Skeletal muscle tissue (tissue), 5 donors: ENCODE data around the gene DRD5. TPM values are rescaled to one million over a fixed set of nuclear protein-coding genes. Genes with fewer than 3 reads are reported as not detected.

Experiments used
- H3K27ac ChIP-seq: one replicate; pipeline ENCODE4 v1.7.0; 2013; ENCODE audit warnings: mild to moderate bottlenecking, low read depth, low read length, inconsistent platforms
- H3K27me3 ChIP-seq, 3 donors: one replicate each; pipeline ENCODE4 v1.7.0; 2013; ENCODE audit warnings: low read length in 3 of 3; ENCODE audit not compliant: control insufficient read depth in 3 of 3, insufficient read depth in 3 of 3
- H3K36me3 ChIP-seq, 3 donors: one replicate each; pipeline ENCODE4 v1.7.0; 2013; ENCODE audit warnings: low read length in 3 of 3; ENCODE audit not compliant: control insufficient read depth in 3 of 3, insufficient read depth in 3 of 3
- H3K4me1 ChIP-seq, 3 donors: one replicate each; pipeline ENCODE4 v1.7.0; 2013; ENCODE audit warnings: low read length in 3 of 3, mild to moderate bottlenecking in 3 of 3; ENCODE audit not compliant: control insufficient read depth in 3 of 3, insufficient read depth in 3 of 3
- H3K4me3 ChIP-seq, 3 donors: one replicate each; pipeline ENCODE4 v1.7.0; 2013; ENCODE audit warnings: low read length in 3 of 3
- H3K9ac ChIP-seq, 3 donors: one replicate each; pipeline ENCODE4 v1.7.0; 2013; ENCODE audit warnings: low read length in 3 of 3, mild to moderate bottlenecking in 3 of 3, moderate library complexity in 2 of 3, low read depth in 1 of 3
- H3K9me3 ChIP-seq, 3 donors: one replicate each; pipeline ENCODE4 v1.7.0; 2013; ENCODE audit warnings: low read length in 3 of 3; ENCODE audit not compliant: control insufficient read depth in 3 of 3
- small RNA-seq: library from RNA; depleted of rRNA; stranded (forward); fragments of <200 nt; gene quantifications from one replicate; pipeline ENCODE3, GENCODE V24; 2014
- total RNA-seq: library from RNA; depleted of rRNA; stranded (reverse); fragments of >200 nt; gene quantifications from one replicate; pipeline ENCODE4 v1.2.3, GENCODE V29; 2014
- donor health status: Osteomylitis.

Gene DRD5
- total RNA-seq, 1 donor from 2014 or later = under 0.01 TPM

- H3K27ac ChIP-seq = no peak overlapping the region
Observed at GRCh38 chr4:9812501-9813340, 31.3 kb downstream of the DRD5 start.

GRCh38 chr4:9816285-9816684 lies 34.9 kb downstream of the DRD5 start:
- H3K27ac ChIP-seq = no peak overlapping the region
- no peaks in the 10 kb centered on the region for H3K4me1 ChIP-seq
- H3K9ac ChIP-seq = no peak overlapping the region
- no peaks in the 10 kb centered on the region for H3K27me3 ChIP-seq
- H3K36me3 ChIP-seq = no peaks in the 10 kb centered on the region
- H3K9me3 ChIP-seq = no peaks in the 10 kb centered on the region
- H3K4me3 ChIP-seq = no peak overlapping the region

More at GRCh38 chr4:9812501-9813340, 31.3 kb downstream of the DRD5 start:
- Histone ChIP-seq H3K9ac (no peak overlapping the region), H3K4me3 (no peak overlapping the region), H3K27me3 (no peaks in the 10 kb centered on the region), H3K4me1 (no peaks in the 10 kb centered on the region), H3K36me3 (no peaks in the 10 kb centered on the region), H3K9me3 (no peaks in the 10 kb centered on the region)

GRCh38 chr4:9820343-9820742 lies 38.9 kb downstream of the DRD5 start:
- H3K9me3 ChIP-seq = no peaks in the 10 kb centered on the region
- H3K4me1 ChIP-seq = no peaks in the 10 kb centered on the region
- no peaks in the 10 kb centered on the region for H3K27me3 ChIP-seq
- no peaks in the 10 kb centered on the region for H3K36me3 ChIP-seq
- no peak overlapping the region for H3K4me3 ChIP-seq
- no peak overlapping the region for H3K9ac ChIP-seq
- no peak overlapping the region for H3K27ac ChIP-seq

- H3K27me3 ChIP-seq = no peaks in the 10 kb centered on the region
- H3K36me3 ChIP-seq = no peaks in the 10 kb centered on the region
- H3K9me3 ChIP-seq = no peaks in the 10 kb centered on the region
- no peak overlapping the region for H3K27ac ChIP-seq
- H3K9ac ChIP-seq = no peak overlapping the region
- no peak overlapping the region for H3K4me3 ChIP-seq
- no peaks in the 10 kb centered on the region for H3K4me1 ChIP-seq
Observed at GRCh38 chr4:9825049-9825448, 43.6 kb downstream of the DRD5 start.

- no peaks in the 10 kb centered on the region for H3K36me3 ChIP-seq
- no peaks in the 10 kb centered on the region for H3K4me1 ChIP-seq
- H3K27me3 ChIP-seq = no peaks in the 10 kb centered on the region
- H3K4me3 ChIP-seq = no peak overlapping the region
- no peaks in the 10 kb centered on the region for H3K9me3 ChIP-seq
- no peak overlapping the region for H3K27ac ChIP-seq
- H3K9ac ChIP-seq = no peak overlapping the region
Observed at GRCh38 chr4:9826551-9826950, 45.1 kb downstream of the DRD5 start.

GRCh38 chr4:9832640-9833039 lies 51.2 kb downstream of the DRD5 start:
- no peaks in the 10 kb centered on the region for H3K36me3 ChIP-seq
- H3K9me3 ChIP-seq = no peaks in the 10 kb centered on the region
- H3K27me3 ChIP-seq = no peaks in the 10 kb centered on the region
- no peak overlapping the region for H3K4me3 ChIP-seq
- no peaks in the 10 kb centered on the region for H3K4me1 ChIP-seq
- H3K27ac ChIP-seq = no peak overlapping the region
- no peak overlapping the region for H3K9ac ChIP-seq

- no peak overlapping the region for H3K9ac ChIP-seq
- H3K36me3 ChIP-seq = no peaks in the 10 kb centered on the region
- no peak overlapping the region for H3K4me3 ChIP-seq
- no peak overlapping the region for H3K27ac ChIP-seq
- H3K27me3 ChIP-seq = no peaks in the 10 kb centered on the region
- H3K4me1 ChIP-seq = no peaks in the 10 kb centered on the region
- H3K9me3 ChIP-seq = no peaks in the 10 kb centered on the region
Observed at GRCh38 chr4:9833421-9833820, 52.0 kb downstream of the DRD5 start.

Small RNA genes lying within 50 kb of the gene (small RNA-seq; reads per million reads assigned to genes)
- not detected for gene RNA5SP154

Other genes starting within 250 kb of the DRD5 start
- gene SLC2A9, start 239.9 kb downstream of the DRD5 start, total RNA-seq = 1.0 TPM